ENCODE results near the gene TEN1. TPM values are rescaled to one million over a fixed set of nuclear protein-coding genes. Genes with fewer than 3 reads are reported as not detected.
"Not testable (repeated sequence)": the region's sequence is repeated elsewhere in the genome, so short reads cannot be mapped to it uniquely, and the experiment has no call there.

The TEN1 gene
- total RNA-seq, 4 donors from 2014 or later: 4.6 to 11.3 (median 10.7) TPM

DNA sequence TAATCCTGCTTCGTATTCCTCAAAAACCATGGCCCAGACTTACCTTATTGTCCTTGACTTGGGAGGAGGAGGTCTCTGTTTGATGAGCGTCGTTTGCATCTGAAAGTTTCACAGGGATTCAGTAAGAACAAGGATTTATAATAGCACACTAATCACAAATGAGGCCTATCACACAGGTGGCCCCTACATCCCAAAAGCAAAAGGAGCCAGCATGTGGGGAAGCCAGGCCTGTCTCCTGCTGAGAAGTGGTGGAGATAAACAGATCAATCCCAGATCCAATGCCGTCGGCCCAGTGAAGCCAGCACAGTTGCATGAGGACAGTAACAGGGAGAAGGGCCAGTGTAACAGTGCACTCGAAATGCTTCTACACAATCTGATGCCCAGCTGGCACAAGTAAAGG, 61.3 kb downstream of the TEN1 start:
- TF ChIP-seq POLR2A (IDR thresholded peaks at IDR 0.05; ENCODE audit: low read depth): no peak
- TF ChIP-seq CTCF (IDR thresholded peaks at IDR 0.05): no peak
- TF ChIP-seq POLR2AphosphoS5 (IDR thresholded peaks at IDR 0.05): no peak
- no peak for TF ChIP-seq EP300 (IDR thresholded peaks at IDR 0.05)
- H3K36me3 ChIP-seq: peaks cover 66 to 81% (median 73%) of the 10 kb centered on the region in 4 donors
- no peaks in the 10 kb centered on the region for H3K9me3 ChIP-seq
- 52% methylated on average over 6 of the region's 6 CpGs for WGBS
- no peaks in the 10 kb centered on the region for H3K27me3 ChIP-seq
- H3K4me3 ChIP-seq: no peak overlapping the region
- H3K4me1 ChIP-seq: peaks cover 6 to 28% (median 21%) of the 10 kb centered on the region in 4 donors
- intact Hi-C loops (cut with DNase I): no loop called here
- peak overlapping the region in 1 of 4 donors; percentile 86 for H3K27ac ChIP-seq (replicated peaks in 1 of 4)
- no peak for DNase-seq (ENCODE audit: extremely low spot score)

DNA sequence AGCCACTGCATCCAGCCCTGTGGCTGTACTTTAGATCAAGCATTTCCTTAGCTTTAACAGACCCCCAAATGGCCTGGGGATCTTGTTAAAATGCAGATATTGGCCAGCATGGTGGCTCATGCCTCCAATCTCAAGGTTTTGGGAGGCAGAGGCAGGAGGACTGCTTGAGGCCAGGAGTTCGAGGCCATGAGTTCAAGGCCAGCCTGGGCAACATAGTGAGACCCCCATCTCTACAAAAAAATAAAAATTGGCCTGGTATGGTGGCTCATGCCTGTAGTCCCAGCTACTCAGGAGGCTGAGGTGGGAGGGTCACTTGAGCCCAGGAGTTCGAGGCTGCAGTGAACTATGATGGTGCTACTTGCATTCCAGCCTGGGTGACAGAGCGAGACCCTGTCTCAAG, 63.8 kb downstream of the TEN1 start:
- WGBS: 100% methylated on average over 3 of the region's 3 CpGs
- intact Hi-C loops (cut with DNase I); H3K4me3 ChIP-seq; H3K4me1 ChIP-seq; H3K27me3 ChIP-seq; H3K9me3 ChIP-seq; H3K27ac ChIP-seq (replicated peaks in 1 of 4); DNase-seq (ENCODE audit: extremely low spot score): not testable (repeated sequence)
- H3K36me3 ChIP-seq: peaks cover 91 to 100% (median 96%) of the 10 kb centered on the region in 4 donors

DNA sequence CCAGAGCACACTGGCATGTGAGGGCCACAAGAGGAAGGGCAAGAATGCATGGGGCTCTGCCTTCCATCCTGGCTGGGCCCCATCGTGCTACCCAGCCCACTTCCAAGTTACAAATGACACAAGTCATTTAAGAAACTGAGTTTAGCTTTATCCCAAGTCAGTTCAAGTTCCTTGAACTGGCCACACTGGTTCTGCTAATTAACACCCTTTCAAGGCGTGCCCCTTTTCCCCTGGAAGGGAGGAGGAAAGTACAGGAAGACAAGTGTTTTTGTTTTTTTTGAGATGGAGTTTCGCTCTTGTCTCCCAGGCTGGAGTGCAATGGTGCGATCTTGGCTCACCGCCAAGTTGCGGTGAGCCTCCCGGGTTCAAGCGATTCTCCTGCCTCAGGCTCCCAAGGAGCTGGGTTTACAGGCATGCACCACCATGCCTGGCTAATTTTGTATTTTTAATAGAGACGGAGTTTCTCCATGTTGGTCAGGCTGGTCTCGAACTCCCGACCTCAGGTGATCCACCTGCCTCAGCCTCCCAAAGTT, 65.5 kb downstream of the TEN1 start:
- H3K27me3 ChIP-seq; DNase-seq (ENCODE audit: extremely low spot score); H3K4me3 ChIP-seq; H3K27ac ChIP-seq (replicated peaks in 1 of 4); H3K4me1 ChIP-seq; intact Hi-C loops (cut with DNase I); H3K9me3 ChIP-seq: not testable (repeated sequence)
- WGBS: 81% methylated on average over 11 of the region's 11 CpGs
- H3K36me3 ChIP-seq: peaks cover 92 to 100% (median 100%) of the 10 kb centered on the region in 4 donors

GRCh38 chr17:76046064-76046463, 67.0 kb downstream of the TEN1 start:
- H3K27ac ChIP-seq (replicated peaks in 1 of 4): no peak overlapping the region
- H3K4me3 ChIP-seq: no peak overlapping the region
- H3K27me3 ChIP-seq: no peaks in the 10 kb centered on the region
- peaks cover 91 to 100% (median 98%) of the 10 kb centered on the region in 4 donors for H3K36me3 ChIP-seq
- no peaks in the 10 kb centered on the region for H3K9me3 ChIP-seq
- intact Hi-C loops (cut with DNase I): no loop called here
- H3K4me1 ChIP-seq: no peaks in the 10 kb centered on the region
- DNase-seq (ENCODE audit: extremely low spot score): no peak
- WGBS: 96% methylated on average over 8 of the region's 8 CpGs
- TF ChIP-seq CTCF (IDR thresholded peaks at IDR 0.05): no peak
- TF ChIP-seq POLR2A (IDR thresholded peaks at IDR 0.05; ENCODE audit: low read depth): no peak
- TF ChIP-seq EP300 (IDR thresholded peaks at IDR 0.05): no peak
- no peak for TF ChIP-seq POLR2AphosphoS5 (IDR thresholded peaks at IDR 0.05)

GRCh38 chr17:76048025-76048605, 69.1 kb downstream of the TEN1 start:
- no peaks in the 10 kb centered on the region for H3K9me3 ChIP-seq
- no peak overlapping the region for H3K27ac ChIP-seq (replicated peaks in 1 of 4)
- intact Hi-C loops (cut with DNase I): no loop called here
- DNase-seq (ENCODE audit: extremely low spot score): no peak
- H3K4me3 ChIP-seq: no peak overlapping the region
- H3K27me3 ChIP-seq: no peaks in the 10 kb centered on the region
- H3K36me3 ChIP-seq: peaks cover 79 to 100% (median 90%) of the 10 kb centered on the region in 4 donors
- WGBS: 83% methylated on average over 9 of the region's 9 CpGs
- TF ChIP-seq POLR2A (IDR thresholded peaks at IDR 0.05; ENCODE audit: low read depth): no peak
- TF ChIP-seq EP300 (IDR thresholded peaks at IDR 0.05): no peak
- no peak for TF ChIP-seq POLR2AphosphoS5 (IDR thresholded peaks at IDR 0.05)
- TF ChIP-seq CTCF (IDR thresholded peaks at IDR 0.05): no peak
- H3K4me1 ChIP-seq: no peaks in the 10 kb centered on the region

- H3K27me3 ChIP-seq: no peaks in the 10 kb centered on the region
- TF ChIP-seq POLR2AphosphoS5 (IDR thresholded peaks at IDR 0.05) (no peak), EP300 (IDR thresholded peaks at IDR 0.05) (no peak), POLR2A (IDR thresholded peaks at IDR 0.05; ENCODE audit: low read depth) (no peak), CTCF (IDR thresholded peaks at IDR 0.05) (no peak)
- DNase-seq (ENCODE audit: extremely low spot score): no peak
- no peaks in the 10 kb centered on the region for H3K4me1 ChIP-seq
- no peak overlapping the region for H3K27ac ChIP-seq (replicated peaks in 1 of 4)
- H3K36me3 ChIP-seq: peaks cover 78 to 100% (median 90%) of the 10 kb centered on the region in 4 donors
- intact Hi-C loops (cut with DNase I): no loop called here
- H3K4me3 ChIP-seq: no peak overlapping the region
- H3K9me3 ChIP-seq: no peaks in the 10 kb centered on the region
- 82% methylated on average over 9 of the region's 9 CpGs for WGBS
Measured at GRCh38 chr17:76048711-76049110, 69.7 kb downstream of the TEN1 start.

Measured in esophagus muscularis mucosa (tissue), 4 donors.